Endometrial microvascular endothelial cells (primary cell): ENCODE data around the gene NR4A3. TPM values are rescaled to one million over a fixed set of nuclear protein-coding genes. Genes with fewer than 3 reads are reported as not detected.

Experiments
- total RNA-seq: library from RNA; depleted of rRNA; stranded (reverse); fragments of >200 nt; gene quantifications from one replicate; pipeline ENCODE4 v1.2.3, GENCODE V29; 2015; ENCODE audit errors: inconsistent ontology term

The NR4A3 gene
- total RNA-seq, 1 donor from 2014 or later, result not detected

Other genes starting within 250 kb of the NR4A3 start
- 12.3 TPM for gene STX17, start 84.8 kb downstream of the NR4A3 start, total RNA-seq